Activated B cell treated with CpG ODN at 0.5 μM for 24 hours (primary cell): ENCODE data around the gene AGTPBP1. TPM values are rescaled to one million over a fixed set of nuclear protein-coding genes. Genes with fewer than 3 reads are reported as not detected.

Experiments
- ATAC-seq: fragments of 200-7000 bp; cut with Tn5 transposase; one replicate; pipeline ENCODE4 v1.10.0; 2021; ENCODE audit warnings: low read depth, mild to moderate bottlenecking, moderate library complexity
- CTCF ChIA-PET: fragments of 350-600 bp; sonication (Branson Sonifier 250); formaldehyde crosslinking; loops from one replicate; lab custom pipeline; 2021; ENCODE audit warnings: antibody characterized with exemption; lab: Charles Lee
- POLR2A ChIA-PET: fragments of 350-600 bp; sonication (Branson Sonifier 250); formaldehyde crosslinking; loops from one replicate; lab custom pipeline; 2021; ENCODE audit warnings: antibody characterized with exemption; lab: Charles Lee
- DNase-seq: peaks from one replicate; pipeline ENCODE4 v3.0.0; 2022
- H3K27ac Mint-ChIP-seq: one replicate; pipeline ENCODE4 v1.8.0; 2020; ENCODE audit warnings: mixed read lengths
- H3K27me3 Mint-ChIP-seq: one replicate; pipeline ENCODE4 v1.8.0; 2021; ENCODE audit warnings: mixed read lengths
- H3K36me3 Mint-ChIP-seq: one replicate; pipeline ENCODE4 v1.8.0; 2021; ENCODE audit warnings: low read depth, mixed read lengths
- H3K4me1 Mint-ChIP-seq: one replicate; pipeline ENCODE4 v1.8.0; 2021; ENCODE audit warnings: mixed read lengths
- H3K4me3 Mint-ChIP-seq: one replicate; pipeline ENCODE4 v1.8.0; 2020; ENCODE audit warnings: mild to moderate bottlenecking, mixed read lengths
- H3K9me3 Mint-ChIP-seq: one replicate; pipeline ENCODE4 v1.8.0; 2020; ENCODE audit warnings: mixed read lengths
- intact Hi-C: fragments of 100-400 bp; cut with micrococcal nuclease; formaldehyde crosslinking; loops from one replicate; pipeline ENCODE4 v1.15.1; 2024
- total RNA-seq: library from RNA; stranded (reverse); gene quantifications from 2 replicates; pipeline ENCODE4 v1.2.3, GENCODE V29; 2022
- TF ChIP-seq, protein P1 (sequence below): fragments of 200-600 bp; IDR thresholded peaks from one replicate; pipeline ENCODE4 v1.8.0; 2022; ENCODE audit warnings: antibody characterized with exemption, mild to moderate bottlenecking

Gene AGTPBP1
- total RNA-seq, 1 donor from 2014 or later, result 26.7 TPM

DNA sequence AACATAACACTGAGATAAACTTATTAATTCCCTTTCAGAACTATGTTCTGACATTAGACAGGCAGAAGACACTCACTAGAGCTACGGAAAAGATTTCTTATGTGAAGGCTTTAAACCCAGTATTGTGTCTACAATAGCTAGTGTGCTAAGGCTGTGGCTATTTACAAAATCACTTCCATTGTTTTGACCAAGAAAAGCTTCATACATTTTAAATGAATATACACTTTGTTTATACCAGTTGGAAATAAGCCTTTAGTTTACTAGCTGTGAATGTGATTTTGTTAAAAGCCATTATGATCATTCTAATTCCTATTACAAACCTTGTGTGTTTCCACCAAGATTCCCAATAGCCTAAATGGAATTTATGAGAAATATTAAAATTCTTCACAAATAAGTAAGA lies 83.0 kb downstream of the AGTPBP1 start:
- Mint-ChIP-seq H3K4me1 (no peaks in the 10 kb centered on the region), H3K27me3 (no peaks in the 10 kb centered on the region), H3K9me3 (no peaks in the 10 kb centered on the region), H3K4me3 (no peak overlapping the region), H3K36me3 (peaks cover 12% of the 10 kb centered on the region), H3K27ac (no peak overlapping the region)
- ChIA-PET CTCF (no interaction called here), POLR2A (no interaction called here)
- ATAC-seq, result no peak
- TF ChIP-seq, protein P1, sequence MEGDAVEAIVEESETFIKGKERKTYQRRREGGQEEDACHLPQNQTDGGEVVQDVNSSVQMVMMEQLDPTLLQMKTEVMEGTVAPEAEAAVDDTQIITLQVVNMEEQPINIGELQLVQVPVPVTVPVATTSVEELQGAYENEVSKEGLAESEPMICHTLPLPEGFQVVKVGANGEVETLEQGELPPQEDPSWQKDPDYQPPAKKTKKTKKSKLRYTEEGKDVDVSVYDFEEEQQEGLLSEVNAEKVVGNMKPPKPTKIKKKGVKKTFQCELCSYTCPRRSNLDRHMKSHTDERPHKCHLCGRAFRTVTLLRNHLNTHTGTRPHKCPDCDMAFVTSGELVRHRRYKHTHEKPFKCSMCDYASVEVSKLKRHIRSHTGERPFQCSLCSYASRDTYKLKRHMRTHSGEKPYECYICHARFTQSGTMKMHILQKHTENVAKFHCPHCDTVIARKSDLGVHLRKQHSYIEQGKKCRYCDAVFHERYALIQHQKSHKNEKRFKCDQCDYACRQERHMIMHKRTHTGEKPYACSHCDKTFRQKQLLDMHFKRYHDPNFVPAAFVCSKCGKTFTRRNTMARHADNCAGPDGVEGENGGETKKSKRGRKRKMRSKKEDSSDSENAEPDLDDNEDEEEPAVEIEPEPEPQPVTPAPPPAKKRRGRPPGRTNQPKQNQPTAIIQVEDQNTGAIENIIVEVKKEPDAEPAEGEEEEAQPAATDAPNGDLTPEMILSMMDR, result no peak
- intact Hi-C loops, result no loop called here
- DNase-seq, result no peak

DNA sequence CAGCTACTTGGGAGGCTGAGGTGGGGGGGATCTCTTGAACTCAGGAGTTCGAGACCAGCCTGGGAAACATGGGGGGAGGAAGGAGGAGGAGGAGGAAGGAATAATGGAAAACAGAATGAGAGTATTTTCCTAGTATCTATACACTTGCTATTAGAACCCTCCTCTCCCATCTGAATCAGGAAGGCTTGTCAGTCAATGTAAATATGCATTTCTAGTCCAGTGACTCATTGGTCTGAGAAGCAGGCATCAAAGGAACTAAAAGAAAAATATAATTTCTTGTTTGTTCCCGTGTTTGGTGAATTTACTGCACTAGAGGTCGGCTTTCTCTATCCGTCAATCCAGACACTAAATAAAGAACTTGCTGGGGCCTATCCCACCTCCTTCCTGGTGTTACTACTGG lies 88.6 kb downstream of the AGTPBP1 start:
- CTCF ChIA-PET, result no interaction called here
- ATAC-seq (no peak), DNase-seq (no peak)
- intact Hi-C loops, result no loop called here
- POLR2A ChIA-PET, result no interaction called here
- H3K4me3 Mint-ChIP-seq, result no peak overlapping the region
- TF ChIP-seq, protein P1, result no peak
- no peaks in the 10 kb centered on the region for H3K9me3 Mint-ChIP-seq
- H3K4me1 Mint-ChIP-seq, result peaks cover 2% of the 10 kb centered on the region
- H3K27me3 Mint-ChIP-seq, result no peaks in the 10 kb centered on the region
- H3K27ac Mint-ChIP-seq, result no peak overlapping the region
- peaks cover 29% of the 10 kb centered on the region for H3K36me3 Mint-ChIP-seq

GRCh38 chr9:85647571-85647970 lies 94.2 kb downstream of the AGTPBP1 start:
- ChIA-PET CTCF (no interaction called here), POLR2A (no interaction called here)
- H3K4me3 Mint-ChIP-seq, result peak overlapping the region; percentile 47
- TF ChIP-seq, protein P1, result no peak
- peak overlapping the region; percentile 54 for H3K27ac Mint-ChIP-seq
- H3K36me3 Mint-ChIP-seq, result peaks cover 14% of the 10 kb centered on the region
- H3K27me3 Mint-ChIP-seq, result no peaks in the 10 kb centered on the region
- H3K9me3 Mint-ChIP-seq, result no peaks in the 10 kb centered on the region
- ATAC-seq (peak; percentile 93), DNase-seq (no peak)
- intact Hi-C loops, result no loop called here
- H3K4me1 Mint-ChIP-seq, result peaks cover 29% of the 10 kb centered on the region

DNA sequence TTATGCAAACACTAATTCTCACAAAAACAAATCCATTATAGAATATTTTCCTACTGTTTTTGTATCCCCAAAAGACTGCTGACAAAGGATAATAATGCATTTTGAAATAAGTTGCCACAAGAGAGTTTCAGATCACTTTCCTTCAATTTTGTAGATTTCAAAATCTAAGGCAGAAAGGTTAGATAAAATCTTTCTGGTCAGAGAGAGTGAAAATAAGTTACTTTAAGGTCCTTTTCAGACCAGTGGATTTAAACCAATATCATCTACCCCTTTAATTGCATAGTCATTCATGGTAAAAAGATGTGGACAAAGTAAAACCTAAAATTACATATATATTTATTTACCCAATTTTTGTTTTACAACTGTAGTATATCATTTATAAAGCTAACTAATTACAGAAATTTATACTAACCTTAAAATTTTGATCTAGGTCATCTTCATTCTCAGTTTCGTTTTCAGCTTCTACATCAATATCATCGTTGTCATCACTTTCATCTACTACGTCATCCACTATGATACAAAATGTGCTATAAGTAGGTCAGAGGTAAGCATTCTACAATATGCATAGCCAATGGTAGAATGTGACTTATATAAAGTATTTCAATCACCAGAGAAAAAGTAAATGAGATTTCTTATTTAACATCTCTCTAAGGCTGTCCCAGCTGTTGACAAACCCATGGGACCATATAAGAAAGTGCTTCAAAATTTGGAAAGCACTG lies 95.7 kb downstream of the AGTPBP1 start:
- CTCF ChIA-PET, result no interaction called here
- ATAC-seq (no peak), DNase-seq (no peak)
- Mint-ChIP-seq H3K9me3 (no peaks in the 10 kb centered on the region), H3K36me3 (peaks cover 21% of the 10 kb centered on the region), H3K4me3 (no peak overlapping the region), H3K27me3 (no peaks in the 10 kb centered on the region), H3K27ac (no peak overlapping the region), H3K4me1 (peaks cover 29% of the 10 kb centered on the region)
- TF ChIP-seq, protein P1, result no peak
- intact Hi-C loops, result loop anchor here (2.0 kb wide), 1 partner anchor 17 kb away; no protein-coding TSS in a partner anchor
- POLR2A ChIA-PET, result no interaction called here

DNA sequence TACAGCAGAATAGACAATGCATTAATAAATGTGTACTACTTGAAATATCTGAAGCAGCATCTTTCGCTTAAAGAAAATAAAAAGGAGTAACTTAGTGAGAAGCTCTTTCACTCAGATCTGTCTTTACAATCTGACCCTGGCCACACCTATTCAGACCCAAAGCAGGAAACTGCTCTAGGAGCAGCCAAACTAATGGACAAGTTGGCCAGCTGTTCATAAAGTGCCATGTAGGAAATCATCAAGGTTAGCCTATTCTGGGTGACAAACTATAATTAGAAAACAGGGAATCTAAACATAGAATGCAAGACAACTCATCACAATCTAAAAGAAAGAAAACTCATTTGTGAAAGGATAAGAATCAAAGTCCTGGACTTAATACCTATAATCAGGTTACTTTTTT lies 101.3 kb downstream of the AGTPBP1 start:
- Mint-ChIP-seq H3K27ac (no peak overlapping the region), H3K4me1 (peaks cover 2% of the 10 kb centered on the region), H3K36me3 (peaks cover 31% of the 10 kb centered on the region), H3K4me3 (no peak overlapping the region), H3K27me3 (no peaks in the 10 kb centered on the region), H3K9me3 (no peaks in the 10 kb centered on the region)
- TF ChIP-seq, protein P1, result no peak
- no peak for DNase-seq
- intact Hi-C loops, result no loop called here
- CTCF ChIA-PET, result no interaction called here
- ATAC-seq, result no peak
- POLR2A ChIA-PET, result no interaction called here
